OCI-LY3 (cell line): ENCODE measurements around the gene FN1.

ENCODE experiments used
- H2AFZ ChIP-seq: fragments of 200-600, 300-600 bp; shearing (Covaris generic); 2 replicates; pipeline ENCODE4 v1.6.0; 2014; ENCODE audit warnings: antibody characterized with exemption, low read depth, low read length
- H3K27ac ChIP-seq: fragments of 200-600, 300-600 bp; sonication (generic); 2 replicates; pipeline ENCODE4 v1.5.1; 2014; ENCODE audit warnings: mild to moderate bottlenecking, low read length, moderate library complexity, mixed read lengths
- H3K27me3 ChIP-seq: fragments of 200-600, 300-600 bp; sonication (generic); 2 replicates; pipeline ENCODE4 v1.6.1; 2014; ENCODE audit warnings: low read depth, low read length, mixed read lengths
- H3K36me3 ChIP-seq: fragments of 200-600, 300-600 bp; sonication (generic); replicated peaks from 2 replicates; pipeline ENCODE3; 2014; ENCODE audit warnings: low read depth, low read length, mixed read lengths
- H3K4me1 ChIP-seq: fragments of 300-600, 200-600 bp; sonication (generic); 2 replicates; pipeline ENCODE4 v1.6.1; 2014; ENCODE audit warnings: low read length, mixed read lengths
- H3K4me2 ChIP-seq: fragments of 200-600, 300-600 bp; sonication (generic); 2 replicates; pipeline ENCODE4 v1.6.1; 2014; ENCODE audit warnings: low read length, mixed read lengths
- H3K4me3 ChIP-seq: fragments of 300-600, 200-600 bp; sonication (generic); 2 replicates; pipeline ENCODE4 v1.5.1; 2014; ENCODE audit warnings: antibody characterized with exemption, mild to moderate bottlenecking, low read length, moderate library complexity
- H3K79me2 ChIP-seq: fragments of 300-600, 200-600 bp; shearing (Covaris generic); 2 replicates; pipeline ENCODE4 v1.6.1; 2014; ENCODE audit warnings: mild to moderate bottlenecking, low read length, mixed read lengths
- H3K9ac ChIP-seq: fragments of 300-600, 200-600 bp; shearing (Covaris generic); 2 replicates; pipeline ENCODE4 v1.6.0; 2014; ENCODE audit warnings: mild to moderate bottlenecking, low read length, moderate library complexity
- H3K9me3 ChIP-seq: fragments of 200-600, 300-600 bp; shearing (Covaris generic); 2 replicates; pipeline ENCODE4 v1.6.1; 2014; ENCODE audit warnings: low read length, mixed read lengths; ENCODE audit not compliant: insufficient read depth
- H4K20me1 ChIP-seq: fragments of 200-600, 300-600 bp; sonication (generic); 2 replicates; pipeline ENCODE4 v1.6.1; 2016; ENCODE audit warnings: low read length, mixed read lengths; ENCODE audit not compliant: insufficient read depth
- CTCF ChIP-seq: fragments of 200-600, 300-600 bp; sonication (generic); IDR thresholded peaks from 2 replicates; pipeline ENCODE4 v1.5.1; 2014; ENCODE audit warnings: antibody characterized with exemption, low read length, low read depth
- EZH2phosphoT487 ChIP-seq: fragments of 200-600 bp; shearing (Covaris generic); IDR thresholded peaks from 2 replicates; pipeline ENCODE4 v1.6.1; 2018; ENCODE audit warnings: antibody characterized with exemption, mixed run types, low read depth

FN1 gene

GRCh38 chr2:215379948-215380347, 55.9 kb downstream of the FN1 start:
- H3K9me3 ChIP-seq, result no peaks in the 10 kb centered on the region
- no peaks in the 10 kb centered on the region for H3K79me2 ChIP-seq
- no peak for TF ChIP-seq CTCF
- TF ChIP-seq EZH2phosphoT487, result no peak
- no peak overlapping the region for H2AFZ ChIP-seq
- no peaks in the 10 kb centered on the region for H3K27me3 ChIP-seq
- H3K4me3 ChIP-seq, result no peak overlapping the region
- H3K4me2 ChIP-seq, result no peak overlapping the region
- no peaks in the 10 kb centered on the region for H3K4me1 ChIP-seq
- no peak overlapping the region for H3K9ac ChIP-seq
- no peak overlapping the region for H3K27ac ChIP-seq
- H4K20me1 ChIP-seq, result no peaks in the 10 kb centered on the region
- H3K36me3 ChIP-seq, result peaks cover under 1% of the 10 kb centered on the region

GRCh38 chr2:215379039-215379438, 56.8 kb downstream of the FN1 start:
- Histone ChIP-seq H3K4me2 (no peak overlapping the region), H3K9ac (no peak overlapping the region), H3K36me3 (peaks cover 6% of the 10 kb centered on the region), H3K79me2 (no peaks in the 10 kb centered on the region), H3K27ac (no peak overlapping the region), H3K4me3 (no peak overlapping the region), H4K20me1 (no peaks in the 10 kb centered on the region), H2AFZ (no peak overlapping the region), H3K27me3 (no peaks in the 10 kb centered on the region), H3K4me1 (no peaks in the 10 kb centered on the region), H3K9me3 (no peaks in the 10 kb centered on the region)
- TF ChIP-seq EZH2phosphoT487, result no peak
- no peak for TF ChIP-seq CTCF

- H3K27me3 ChIP-seq, result no peaks in the 10 kb centered on the region
- H3K9ac ChIP-seq, result no peak overlapping the region
- no peak overlapping the region for H2AFZ ChIP-seq
- H3K36me3 ChIP-seq, result peaks cover 8% of the 10 kb centered on the region
- no peak overlapping the region for H3K27ac ChIP-seq
- H3K4me2 ChIP-seq, result no peak overlapping the region
- H3K9me3 ChIP-seq, result no peaks in the 10 kb centered on the region
- TF ChIP-seq EZH2phosphoT487, result no peak
- TF ChIP-seq CTCF, result no peak
- H4K20me1 ChIP-seq, result no peaks in the 10 kb centered on the region
- no peaks in the 10 kb centered on the region for H3K4me1 ChIP-seq
- H3K79me2 ChIP-seq, result no peaks in the 10 kb centered on the region
- H3K4me3 ChIP-seq, result no peak overlapping the region
Observed at GRCh38 chr2:215378045-215378444, 57.8 kb downstream of the FN1 start.

- Histone ChIP-seq H3K4me1 (no peaks in the 10 kb centered on the region), H3K4me2 (no peak overlapping the region), H3K27ac (no peak overlapping the region), H3K4me3 (no peak overlapping the region), H3K9me3 (no peaks in the 10 kb centered on the region), H4K20me1 (no peaks in the 10 kb centered on the region), H3K79me2 (no peaks in the 10 kb centered on the region), H2AFZ (no peak overlapping the region), H3K9ac (no peak overlapping the region), H3K36me3 (peaks cover 8% of the 10 kb centered on the region), H3K27me3 (no peaks in the 10 kb centered on the region)
- TF ChIP-seq EZH2phosphoT487 (no peak), CTCF (no peak)
Observed at GRCh38 chr2:215377283-215377682, 58.6 kb downstream of the FN1 start.
